Naive thymus-derived CD4-positive, alpha-beta T cell (primary cell): Measurements from ENCODE around the gene ZNF827. TPM values are rescaled to one million over a fixed set of nuclear protein-coding genes. Genes with fewer than 3 reads are reported as not detected.
A peak's percentile ranks its signal among the peaks of the same experiment; 100 is the strongest.

Source experiments
- ATAC-seq: fragments of 150-1000 bp; cut with Tn5 transposase; 2 replicates; pipeline ENCODE4 v1.10.0; 2021; ENCODE audit warnings: mild to moderate bottlenecking, moderate library complexity
- CTCF ChIA-PET: fragments of 350-600 bp; sonication (Branson Sonifier 250); formaldehyde crosslinking; loops from one replicate; lab custom pipeline; 2021; ENCODE audit warnings: antibody characterized with exemption; lab: Charles Lee
- POLR2A ChIA-PET: fragments of 350-600 bp; sonication (Branson Sonifier 250); formaldehyde crosslinking; loops from one replicate; lab custom pipeline; 2021; ENCODE audit warnings: antibody characterized with exemption, inconsistent platforms; lab: Charles Lee
- DNase-seq, 9 donors: peaks; one replicate each; pipeline versions ENCODE4 v3.0.0 to v3.0.0-alpha.2; 2020 to 2022; ENCODE audit warnings: mixed read lengths in 1 of 9
- H3K27ac ChIP-seq: one replicate; pipeline ENCODE4 v1.7.0; 2013; ENCODE audit warnings: mild to moderate bottlenecking, low read depth, low read length, moderate library complexity
- H3K27me3 ChIP-seq, 2 donors: one replicate each; pipeline ENCODE4 v1.7.0; 2013; ENCODE audit warnings: low read length in 2 of 2, mild to moderate bottlenecking in 2 of 2, moderate library complexity in 2 of 2; ENCODE audit not compliant: control insufficient read depth in 2 of 2, insufficient read depth in 2 of 2
- H3K36me3 ChIP-seq, 3 experiments: 1 replicate in 2 of 3; 2 replicates in 1 of 3; pipeline ENCODE4 v1.7.0; 2013; ENCODE audit warnings: low read length in 3 of 3, mild to moderate bottlenecking in 3 of 3, moderate library complexity in 1 of 3; ENCODE audit not compliant: insufficient read depth in 3 of 3, control insufficient read depth in 2 of 3
- H3K4me1 ChIP-seq, 2 donors: one replicate each; pipeline ENCODE4 v1.7.0; 2013; ENCODE audit warnings: low read length in 2 of 2, mild to moderate bottlenecking in 2 of 2, moderate library complexity in 1 of 2; ENCODE audit not compliant: control insufficient read depth in 2 of 2, insufficient read depth in 2 of 2
- H3K4me3 ChIP-seq: 2 replicates; pipeline ENCODE4 v1.7.0; 2013; ENCODE audit warnings: mild to moderate bottlenecking, low read length
- H3K9me3 ChIP-seq, 3 experiments: 1 replicate in 2 of 3; 2 replicates in 1 of 3; pipeline ENCODE4 v1.7.0; 2013; ENCODE audit warnings: low read length in 3 of 3; ENCODE audit not compliant: control insufficient read depth in 2 of 3
- H3K27ac Mint-ChIP-seq, 9 donors: one replicate each; pipeline ENCODE4 v1.8.0; 2020 to 2022; ENCODE audit warnings: mixed read lengths in 9 of 9, mild to moderate bottlenecking in 8 of 9, moderate library complexity in 5 of 9, inconsistent platforms in 2 of 9
- H3K27me3 Mint-ChIP-seq, 5 donors: one replicate each; pipeline ENCODE4 v1.8.0; 2021 to 2022; ENCODE audit warnings: mixed read lengths in 5 of 5, mild to moderate bottlenecking in 1 of 5
- H3K36me3 Mint-ChIP-seq, 5 donors: one replicate each; pipeline ENCODE4 v1.8.0; 2020 to 2022; ENCODE audit warnings: mixed read lengths in 5 of 5, mild to moderate bottlenecking in 3 of 5, inconsistent platforms in 1 of 5
- H3K4me1 Mint-ChIP-seq, 7 donors: one replicate each; pipeline ENCODE4 v1.8.0; 2020 to 2022; ENCODE audit warnings: mixed read lengths in 7 of 7, mild to moderate bottlenecking in 3 of 7, inconsistent platforms in 1 of 7
- H3K4me3 Mint-ChIP-seq, 10 donors: one replicate each; pipeline ENCODE4 v1.8.0; 2020 to 2022; ENCODE audit warnings: mild to moderate bottlenecking in 10 of 10, mixed read lengths in 10 of 10, moderate library complexity in 6 of 10, inconsistent platforms in 2 of 10
- H3K9me3 Mint-ChIP-seq, 11 donors: one replicate each; pipeline ENCODE4 v1.8.0; 2020 to 2022; ENCODE audit warnings: mixed read lengths in 11 of 11, mild to moderate bottlenecking in 4 of 11, inconsistent platforms in 1 of 11, moderate library complexity in 1 of 11
- intact Hi-C, 2 donors: fragments of 100-400 bp; cut with micrococcal nuclease; formaldehyde crosslinking; loops; one replicate each; pipeline ENCODE4 v1.15.1; 2023
- polyA plus RNA-seq, 2 donors: library from polyadenylated mRNA; unstranded; fragments of 300-500 nt; fragmentation: Illumina TruSeq; gene quantifications; one replicate each; pipeline ENCODE4 v1.2.3, GENCODE V29; 2021
- total RNA-seq, 6 experiments: library from RNA in 5 of 6; stranded (reverse) in 5 of 6; gene quantifications; 1 replicate in 5 of 6; 2 replicates in 1 of 6; pipeline ENCODE4 v1.2.3 and lab custom pipeline; 2021 to 2026

The ZNF827 gene
- total and polyA plus RNA-seq, 7 experiments from 2014 or later = 2.3 to 32.2 (median 21.7) TPM

GRCh38 chr4:145797278-145797677 lies 141.3 kb downstream of the ZNF827 start:
- Histone ChIP-seq H3K9me3 (no peaks in the 10 kb centered on the region), H3K4me3 (no peak overlapping the region), H3K4me1 (no peaks in the 10 kb centered on the region), H3K36me3 (no peaks in the 10 kb centered on the region), H3K27me3 (no peaks in the 10 kb centered on the region), H3K27ac (no peak overlapping the region)
- Mint-ChIP-seq H3K27me3 (no peaks in the 10 kb centered on the region), H3K4me1 (peaks cover 0 to 6% (median 0%) of the 10 kb centered on the region in 7 donors), H3K9me3 (peaks cover 0 to 2% (median 0%) of the 10 kb centered on the region in 11 donors), H3K36me3 (peaks cover 0 to 39% (median 36%) of the 10 kb centered on the region in 5 donors), H3K4me3 (no peak overlapping the region), H3K27ac (no peak overlapping the region)
- intact Hi-C loops = no loop called here
- DNase-seq = no peak
- no peak for ATAC-seq
- CTCF ChIA-PET = no interaction called here
- POLR2A ChIA-PET = no interaction called here

- H3K4me1 ChIP-seq = no peaks in the 10 kb centered on the region
- no peak overlapping the region for H3K27ac Mint-ChIP-seq
- H3K36me3 ChIP-seq = no peaks in the 10 kb centered on the region
- POLR2A ChIA-PET = no interaction called here
- no peaks in the 10 kb centered on the region for H3K27me3 Mint-ChIP-seq
- ATAC-seq = peak; percentile 66
- CTCF ChIA-PET = no interaction called here
- H3K36me3 Mint-ChIP-seq = peaks cover 0 to 44% (median 30%) of the 10 kb centered on the region in 5 donors
- DNase-seq = no peak
- H3K4me3 ChIP-seq = no peak overlapping the region
- no peak overlapping the region for H3K27ac ChIP-seq
- H3K9me3 Mint-ChIP-seq = peaks cover 0 to 2% (median 0%) of the 10 kb centered on the region in 11 donors
- H3K27me3 ChIP-seq = no peaks in the 10 kb centered on the region
- H3K4me1 Mint-ChIP-seq = peaks cover 0 to 3% (median 0%) of the 10 kb centered on the region in 7 donors
- H3K4me3 Mint-ChIP-seq = no peak overlapping the region
- intact Hi-C loops = no loop called here
- no peaks in the 10 kb centered on the region for H3K9me3 ChIP-seq
Observed at GRCh38 chr4:145796346-145796745, 142.3 kb downstream of the ZNF827 start.

- ChIA-PET POLR2A (no interaction called here), CTCF (no interaction called here)
- no peaks in the 10 kb centered on the region for H3K27me3 Mint-ChIP-seq
- no peaks in the 10 kb centered on the region for H3K36me3 ChIP-seq
- H3K4me1 Mint-ChIP-seq = peaks cover 0 to 3% (median 0%) of the 10 kb centered on the region in 7 donors
- DNase-seq (no peak), ATAC-seq (no peak)
- H3K9me3 ChIP-seq = no peaks in the 10 kb centered on the region
- no peaks in the 10 kb centered on the region for H3K4me1 ChIP-seq
- peaks cover 0 to 2% (median 0%) of the 10 kb centered on the region in 11 donors for H3K9me3 Mint-ChIP-seq
- no peak overlapping the region for H3K27ac ChIP-seq
- H3K27me3 ChIP-seq = no peaks in the 10 kb centered on the region
- no peak overlapping the region for H3K4me3 ChIP-seq
- intact Hi-C loops = no loop called here
- no peak overlapping the region for H3K27ac Mint-ChIP-seq
- no peak overlapping the region for H3K4me3 Mint-ChIP-seq
- H3K36me3 Mint-ChIP-seq = peaks cover 0 to 49% (median 32%) of the 10 kb centered on the region in 5 donors
Observed at GRCh38 chr4:145795521-145795920, 143.1 kb downstream of the ZNF827 start.

GRCh38 chr4:145792429-145792828 lies 146.2 kb downstream of the ZNF827 start:
- Histone ChIP-seq H3K27ac (no peak overlapping the region), H3K27me3 (no peaks in the 10 kb centered on the region), H3K36me3 (no peaks in the 10 kb centered on the region), H3K9me3 (no peaks in the 10 kb centered on the region), H3K4me1 (no peaks in the 10 kb centered on the region), H3K4me3 (no peak overlapping the region)
- Mint-ChIP-seq H3K36me3 (peaks cover 0 to 33% (median 22%) of the 10 kb centered on the region in 5 donors), H3K27ac (no peak overlapping the region), H3K4me3 (no peak overlapping the region), H3K4me1 (peaks cover 0 to 2% (median 0%) of the 10 kb centered on the region in 7 donors), H3K9me3 (no peaks in the 10 kb centered on the region), H3K27me3 (no peaks in the 10 kb centered on the region)
- ChIA-PET POLR2A (no interaction called here), CTCF (no interaction called here)
- intact Hi-C loops = no loop called here
- DNase-seq (no peak), ATAC-seq (no peak)

- Histone ChIP-seq H3K4me1 (no peaks in the 10 kb centered on the region), H3K27ac (no peak overlapping the region), H3K9me3 (no peaks in the 10 kb centered on the region), H3K4me3 (no peak overlapping the region), H3K36me3 (no peaks in the 10 kb centered on the region), H3K27me3 (no peaks in the 10 kb centered on the region)
- H3K27ac Mint-ChIP-seq = peak overlapping the region in 1 of 9 donors; percentile 45
- DNase-seq (no peak), ATAC-seq (no peak)
- POLR2A ChIA-PET = no interaction called here
- H3K9me3 Mint-ChIP-seq = peaks cover 0 to under 1% (median 0%) of the 10 kb centered on the region in 11 donors
- no peaks in the 10 kb centered on the region for H3K27me3 Mint-ChIP-seq
- intact Hi-C loops = no loop called here
- H3K4me1 Mint-ChIP-seq = peaks cover 0 to 2% (median 0%) of the 10 kb centered on the region in 7 donors
- CTCF ChIA-PET = no interaction called here
- no peak overlapping the region for H3K4me3 Mint-ChIP-seq
- peaks cover 0 to 33% (median 23%) of the 10 kb centered on the region in 5 donors for H3K36me3 Mint-ChIP-seq
Observed at GRCh38 chr4:145791988-145792387, 146.6 kb downstream of the ZNF827 start.

GRCh38 chr4:145788755-145789154 lies 149.9 kb downstream of the ZNF827 start:
- Mint-ChIP-seq H3K27me3 (no peaks in the 10 kb centered on the region), H3K9me3 (peaks cover 0 to 15% (median 0%) of the 10 kb centered on the region in 11 donors), H3K4me1 (peaks cover 0 to 2% (median 0%) of the 10 kb centered on the region in 7 donors), H3K36me3 (peaks cover 11 to 45% (median 33%) of the 10 kb centered on the region in 5 donors), H3K27ac (no peak overlapping the region), H3K4me3 (no peak overlapping the region)
- intact Hi-C loops = no loop called here
- Histone ChIP-seq H3K4me1 (no peaks in the 10 kb centered on the region), H3K36me3 (peaks cover 0 to 4% (median 0%) of the 10 kb centered on the region in 3 experiments), H3K27ac (no peak overlapping the region), H3K4me3 (no peak overlapping the region), H3K27me3 (no peaks in the 10 kb centered on the region), H3K9me3 (no peaks in the 10 kb centered on the region)
- ChIA-PET CTCF (interaction anchor here (1.0 kb wide), 1 partner anchor 14 kb away, joined by 3 read pairs; no protein-coding TSS in a partner anchor), POLR2A (no interaction called here)
- ATAC-seq = no peak
- no peak for DNase-seq

GRCh38 chr4:145786830-145787229 lies 151.8 kb downstream of the ZNF827 start:
- H3K27ac Mint-ChIP-seq = peak overlapping the region in 1 of 9 donors; percentile 19
- no peaks in the 10 kb centered on the region for H3K27me3 ChIP-seq
- H3K9me3 ChIP-seq = no peaks in the 10 kb centered on the region
- no peaks in the 10 kb centered on the region for H3K27me3 Mint-ChIP-seq
- peaks cover 0 to 8% (median 0%) of the 10 kb centered on the region in 3 experiments for H3K36me3 ChIP-seq
- H3K9me3 Mint-ChIP-seq = peaks cover 0 to 17% (median 0%) of the 10 kb centered on the region in 11 donors
- H3K4me1 ChIP-seq = no peaks in the 10 kb centered on the region
- no peak overlapping the region for H3K4me3 ChIP-seq
- no peak for ATAC-seq
- intact Hi-C loops = no loop called here
- peaks cover 0 to 3% (median 0%) of the 10 kb centered on the region in 7 donors for H3K4me1 Mint-ChIP-seq
- CTCF ChIA-PET = no interaction called here
- H3K36me3 Mint-ChIP-seq = peaks cover 12 to 46% (median 30%) of the 10 kb centered on the region in 5 donors
- no peak overlapping the region for H3K27ac ChIP-seq
- no peak for DNase-seq
- POLR2A ChIA-PET = no interaction called here
- no peak overlapping the region for H3K4me3 Mint-ChIP-seq
